Chondrocyte (in vitro differentiated cells): ENCODE measurements around the gene FNDC10. TPM values are rescaled to one million over a fixed set of nuclear protein-coding genes. Genes with fewer than 3 reads are reported as not detected.

Experiments
- DNase-seq: peaks from one replicate; pipeline ENCODE4 v3.0.0; 2021; ENCODE audit warnings: mixed read lengths, low spot score
- H3K27ac Mint-ChIP-seq: one replicate; pipeline ENCODE4 v1.8.0; 2021; ENCODE audit warnings: mild to moderate bottlenecking, moderate library complexity, mixed read lengths; ENCODE audit not compliant: unreplicated experiment
- H3K27me3 Mint-ChIP-seq: 2 replicates; pipeline ENCODE4 v1.8.0; 2021; ENCODE audit warnings: low read depth, mixed read lengths
- H3K36me3 Mint-ChIP-seq: 2 replicates; pipeline ENCODE4 v1.8.0; 2021; ENCODE audit warnings: low read depth, mixed read lengths
- H3K4me1 Mint-ChIP-seq: 2 replicates; pipeline ENCODE4 v1.8.0; 2021; ENCODE audit warnings: low read depth, mild to moderate bottlenecking, mixed read lengths
- H3K4me3 Mint-ChIP-seq: one replicate; pipeline ENCODE4 v1.8.0; 2021; ENCODE audit warnings: mild to moderate bottlenecking, moderate library complexity, mixed read lengths; ENCODE audit not compliant: unreplicated experiment
- H3K9me3 Mint-ChIP-seq: 2 replicates; pipeline ENCODE4 v1.8.0; 2021; ENCODE audit warnings: low read depth, mixed read lengths
- CTCF ChIP-seq: fragments of 200-600 bp; sonication (generic); IDR thresholded peaks from 2 replicates; pipeline ENCODE4 v1.5.0; 2021; ENCODE audit warnings: antibody characterized with exemption, mild to moderate bottlenecking, moderate library complexity
- total RNA-seq: library from RNA; stranded (reverse); gene quantifications from 3 replicates; pipeline ENCODE4 v1.2.1, GENCODE V29; 2021

FNDC10 gene
- total RNA-seq, 1 donor from 2014 or later = 24.8 TPM

DNA sequence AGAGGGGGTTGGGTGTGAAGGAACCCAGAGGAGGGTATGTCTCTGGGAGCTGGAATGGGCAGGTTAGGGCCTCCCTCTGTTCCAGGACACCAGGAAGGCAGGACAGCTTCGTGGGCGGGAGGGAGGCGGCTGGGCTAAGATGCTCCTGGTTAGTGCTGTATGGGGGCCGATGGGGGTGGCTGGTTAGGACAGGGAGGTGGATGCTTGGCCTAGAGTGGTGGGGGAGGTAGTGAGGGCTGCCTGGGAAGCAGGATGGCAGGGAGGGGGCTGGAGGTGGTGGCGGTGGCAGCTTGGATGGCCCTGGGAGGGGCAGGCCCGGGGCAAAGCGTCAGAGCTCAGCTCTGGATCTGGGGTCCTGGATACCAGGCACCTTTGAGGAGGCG is 25.9 kb upstream of the FNDC10 start:
- TF ChIP-seq CTCF = no peak
- H3K27me3 Mint-ChIP-seq = no peaks in the 10 kb centered on the region
- H3K27ac Mint-ChIP-seq = no peak overlapping the region
- no peak overlapping the region for H3K4me3 Mint-ChIP-seq
- H3K4me1 Mint-ChIP-seq = peaks cover 2% of the 10 kb centered on the region
- no peaks in the 10 kb centered on the region for H3K36me3 Mint-ChIP-seq
- DNase-seq = no peak
- H3K9me3 Mint-ChIP-seq = no peaks in the 10 kb centered on the region

- H3K4me3 Mint-ChIP-seq = no peak overlapping the region
- no peaks in the 10 kb centered on the region for H3K36me3 Mint-ChIP-seq
- H3K27me3 Mint-ChIP-seq = no peaks in the 10 kb centered on the region
- DNase-seq = peak; percentile 92
- peaks cover 2% of the 10 kb centered on the region for H3K4me1 Mint-ChIP-seq
- no peak for TF ChIP-seq CTCF
- no peaks in the 10 kb centered on the region for H3K9me3 Mint-ChIP-seq
- no peak overlapping the region for H3K27ac Mint-ChIP-seq
Measured at GRCh38 chr1:1625404-1625775, 25.5 kb upstream of the FNDC10 start.

- H3K4me3 Mint-ChIP-seq = no peak overlapping the region
- TF ChIP-seq CTCF = no peak
- DNase-seq = no peak
- H3K27ac Mint-ChIP-seq = no peak overlapping the region
- H3K9me3 Mint-ChIP-seq = no peaks in the 10 kb centered on the region
- no peaks in the 10 kb centered on the region for H3K27me3 Mint-ChIP-seq
- H3K4me1 Mint-ChIP-seq = peaks cover 2% of the 10 kb centered on the region
- no peaks in the 10 kb centered on the region for H3K36me3 Mint-ChIP-seq
Measured at GRCh38 chr1:1624443-1625403, 24.8 kb upstream of the FNDC10 start.

DNA sequence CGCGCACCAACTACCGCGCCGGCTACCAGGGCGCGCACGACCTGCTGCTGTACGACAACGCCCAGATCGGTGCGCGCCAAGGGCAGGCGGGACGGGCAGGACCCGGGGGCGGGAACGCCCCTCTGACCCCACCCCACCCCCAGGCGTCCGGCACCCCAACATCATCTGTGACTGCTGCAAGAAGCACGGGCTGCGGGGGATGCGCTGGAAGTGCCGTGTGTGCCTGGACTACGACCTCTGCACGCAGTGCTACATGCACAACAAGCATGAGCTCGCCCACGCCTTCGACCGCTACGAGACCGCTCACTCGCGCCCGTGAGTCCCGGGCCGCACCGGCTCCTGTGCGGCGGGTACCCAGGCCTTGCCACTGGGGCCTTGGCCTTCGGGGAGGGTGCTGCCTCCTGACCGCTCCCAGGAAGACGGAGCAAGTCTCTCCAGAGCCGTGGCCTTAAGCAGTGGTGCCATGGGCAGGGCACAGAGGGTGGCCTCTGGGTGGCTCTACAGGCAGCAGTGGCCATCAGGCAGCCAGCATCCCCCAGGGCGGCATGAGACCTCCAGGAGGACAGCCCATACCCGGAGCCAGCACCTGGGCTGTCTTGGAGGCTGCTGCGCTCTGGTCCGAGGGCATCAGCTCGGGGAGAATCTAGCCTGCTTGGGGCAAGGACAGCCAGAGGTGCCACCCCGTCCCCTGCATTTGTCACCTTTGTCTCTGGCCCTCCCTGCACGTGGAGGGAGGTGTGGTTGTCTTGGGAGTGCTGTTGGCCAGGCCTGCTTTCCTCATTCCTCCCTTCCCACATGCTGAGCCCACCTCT is 23.9 kb upstream of the FNDC10 start:
- no peak for TF ChIP-seq CTCF
- H3K9me3 Mint-ChIP-seq = no peaks in the 10 kb centered on the region

GRCh38 chr1:1623181-1623630 is 23.3 kb upstream of the FNDC10 start:
- H3K27me3 Mint-ChIP-seq = no peaks in the 10 kb centered on the region
- no peak overlapping the region for H3K4me3 Mint-ChIP-seq
- H3K27ac Mint-ChIP-seq = no peak overlapping the region
- DNase-seq = no peak
- no peak for TF ChIP-seq CTCF
- H3K36me3 Mint-ChIP-seq = peaks cover 1% of the 10 kb centered on the region
- peaks cover 2% of the 10 kb centered on the region for H3K4me1 Mint-ChIP-seq
- no peaks in the 10 kb centered on the region for H3K9me3 Mint-ChIP-seq

More for the DNA sequence above, 23.9 kb upstream of the FNDC10 start:
- no peak for DNase-seq
- peaks cover under 1% of the 10 kb centered on the region for H3K36me3 Mint-ChIP-seq
- no peak overlapping the region for H3K27ac Mint-ChIP-seq
- H3K27me3 Mint-ChIP-seq = no peaks in the 10 kb centered on the region
- H3K4me1 Mint-ChIP-seq = peaks cover 2% of the 10 kb centered on the region
- no peak overlapping the region for H3K4me3 Mint-ChIP-seq
